Measurements from ENCODE around the gene NT5DC3. TPM values are rescaled to one million over a fixed set of nuclear protein-coding genes. Genes with fewer than 3 reads are reported as not detected.

Gene NT5DC3
- total RNA-seq, 1 donor from 2014 or later: 4.0 TPM

DNA sequence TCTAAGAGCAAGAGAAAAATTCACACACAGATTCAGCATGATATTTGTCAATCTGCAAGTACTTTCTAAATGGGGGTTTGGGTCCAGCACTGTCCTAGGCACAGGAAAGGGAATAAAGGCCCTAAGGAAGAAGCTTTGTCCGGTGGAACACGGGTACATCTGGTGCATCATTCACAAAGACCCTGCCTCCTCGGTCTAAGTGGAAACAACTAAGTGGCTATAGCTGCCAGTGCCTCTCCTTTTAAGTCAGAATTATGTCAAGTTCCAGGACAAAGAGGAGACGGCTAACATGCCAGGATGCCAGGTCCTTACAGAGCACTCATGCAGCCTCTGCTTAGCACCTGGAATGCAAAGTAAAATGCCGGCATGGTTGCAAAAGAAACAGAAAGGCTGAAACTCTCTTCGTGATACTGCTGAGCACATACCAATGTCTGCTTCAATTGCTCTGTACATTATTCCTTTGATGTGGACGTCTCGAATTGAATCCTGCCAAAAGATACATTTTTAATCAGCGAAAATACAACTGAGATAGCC lies 47.5 kb downstream of the NT5DC3 start:
- no peak for DNase-seq
- H3K4me3 ChIP-seq: no peak overlapping the region
- no peak overlapping the region for H3K27ac ChIP-seq
- H3K9me3 ChIP-seq: no peaks in the 10 kb centered on the region
- intact Hi-C loops (cut with DNase I): no loop called here
- no peak for ATAC-seq
- H3K36me3 ChIP-seq: peaks cover 14% of the 10 kb centered on the region
- H3K4me1 ChIP-seq: no peaks in the 10 kb centered on the region
- H3K27me3 ChIP-seq (ENCODE audit: low read depth): no peaks in the 10 kb centered on the region
- TF ChIP-seq, protein P1, sequence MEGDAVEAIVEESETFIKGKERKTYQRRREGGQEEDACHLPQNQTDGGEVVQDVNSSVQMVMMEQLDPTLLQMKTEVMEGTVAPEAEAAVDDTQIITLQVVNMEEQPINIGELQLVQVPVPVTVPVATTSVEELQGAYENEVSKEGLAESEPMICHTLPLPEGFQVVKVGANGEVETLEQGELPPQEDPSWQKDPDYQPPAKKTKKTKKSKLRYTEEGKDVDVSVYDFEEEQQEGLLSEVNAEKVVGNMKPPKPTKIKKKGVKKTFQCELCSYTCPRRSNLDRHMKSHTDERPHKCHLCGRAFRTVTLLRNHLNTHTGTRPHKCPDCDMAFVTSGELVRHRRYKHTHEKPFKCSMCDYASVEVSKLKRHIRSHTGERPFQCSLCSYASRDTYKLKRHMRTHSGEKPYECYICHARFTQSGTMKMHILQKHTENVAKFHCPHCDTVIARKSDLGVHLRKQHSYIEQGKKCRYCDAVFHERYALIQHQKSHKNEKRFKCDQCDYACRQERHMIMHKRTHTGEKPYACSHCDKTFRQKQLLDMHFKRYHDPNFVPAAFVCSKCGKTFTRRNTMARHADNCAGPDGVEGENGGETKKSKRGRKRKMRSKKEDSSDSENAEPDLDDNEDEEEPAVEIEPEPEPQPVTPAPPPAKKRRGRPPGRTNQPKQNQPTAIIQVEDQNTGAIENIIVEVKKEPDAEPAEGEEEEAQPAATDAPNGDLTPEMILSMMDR (IDR thresholded peaks at IDR 0.05): no peak

DNA sequence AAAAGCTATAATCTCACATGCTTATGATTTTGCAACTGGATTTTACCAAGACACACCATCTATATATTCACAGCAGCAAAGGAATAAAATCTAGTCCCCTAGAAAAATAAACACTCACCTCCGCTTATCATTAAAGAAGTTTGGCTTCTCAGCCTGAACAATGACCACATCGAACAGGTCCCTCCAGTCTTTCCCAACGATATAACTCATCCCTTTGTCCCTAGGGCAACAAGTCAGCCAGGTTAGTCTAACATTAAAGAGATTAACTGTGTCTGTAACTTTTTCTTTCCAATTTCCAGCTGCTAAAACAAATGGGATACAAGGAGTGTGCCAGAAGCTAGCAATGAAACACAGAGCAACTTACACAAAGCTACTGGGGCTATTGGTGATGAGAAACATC lies 48.0 kb downstream of the NT5DC3 start:
- Histone ChIP-seq H3K27me3 (ENCODE audit: low read depth) (no peaks in the 10 kb centered on the region), H3K4me1 (no peaks in the 10 kb centered on the region), H3K36me3 (peaks cover 14% of the 10 kb centered on the region), H3K4me3 (no peak overlapping the region), H3K9me3 (no peaks in the 10 kb centered on the region), H3K27ac (no peak overlapping the region)
- DNase-seq: no peak
- intact Hi-C loops (cut with DNase I): no loop called here
- TF ChIP-seq, protein P1 (IDR thresholded peaks at IDR 0.05): no peak
- no peak for ATAC-seq

DNA sequence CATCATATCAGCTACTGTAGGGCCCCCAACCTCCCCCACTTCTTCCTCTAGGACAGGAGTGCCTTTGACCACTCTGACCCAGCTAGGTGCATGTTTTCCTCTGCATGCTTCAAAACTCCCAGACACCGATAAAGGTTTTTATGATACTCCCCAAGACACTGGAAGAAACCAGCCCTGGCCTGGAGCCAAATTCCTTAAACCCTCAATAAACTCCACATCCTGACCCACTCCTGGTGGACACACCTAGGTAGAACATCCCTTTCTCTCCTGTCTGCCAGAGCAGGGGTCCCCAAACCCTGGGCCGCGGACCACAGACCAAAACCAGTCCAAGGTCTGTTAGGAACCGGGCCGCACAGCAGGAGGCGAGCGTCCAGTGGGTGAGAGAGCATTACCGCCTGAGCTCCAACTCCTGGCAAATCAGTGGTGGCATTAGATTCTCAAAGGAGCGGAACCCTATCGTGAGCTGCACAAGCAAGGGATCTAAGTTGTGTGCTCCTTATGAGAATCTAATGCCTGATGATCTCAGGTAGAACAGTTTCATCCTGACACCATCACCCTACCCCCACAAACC lies 49.6 kb downstream of the NT5DC3 start:
- Histone ChIP-seq H3K4me1 (no peaks in the 10 kb centered on the region), H3K36me3 (peaks cover 12% of the 10 kb centered on the region), H3K4me3 (no peak overlapping the region), H3K27me3 (ENCODE audit: low read depth) (no peaks in the 10 kb centered on the region), H3K27ac (no peak overlapping the region), H3K9me3 (no peaks in the 10 kb centered on the region)
- DNase-seq (no peak), ATAC-seq (no peak)
- TF ChIP-seq, protein P1 (IDR thresholded peaks at IDR 0.05): no peak
- intact Hi-C loops (cut with DNase I): no loop called here

DNA sequence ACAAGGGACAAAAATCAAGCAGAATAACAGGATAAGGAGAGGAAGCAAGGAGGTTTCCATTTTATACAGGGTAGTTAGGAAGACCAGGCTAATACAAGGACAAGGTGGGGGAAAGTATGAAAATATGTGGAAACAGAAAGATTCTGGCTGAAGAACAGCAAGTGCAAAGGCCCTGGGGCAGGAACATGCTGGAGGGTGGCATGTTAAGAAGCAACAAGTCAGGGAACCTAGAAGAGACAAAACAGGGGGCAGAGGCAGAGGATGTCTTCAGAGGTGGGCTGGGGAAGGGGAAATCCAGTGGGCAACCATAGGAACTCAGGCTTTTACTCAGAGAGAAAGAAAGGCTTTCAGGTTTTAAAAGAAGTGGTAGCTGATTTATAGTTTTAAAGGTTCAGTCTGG lies 54.8 kb downstream of the NT5DC3 start:
- TF ChIP-seq, protein P1 (IDR thresholded peaks at IDR 0.05): no peak
- intact Hi-C loops (cut with DNase I): no loop called here
- peaks cover 15% of the 10 kb centered on the region for H3K36me3 ChIP-seq
- no peaks in the 10 kb centered on the region for H3K4me1 ChIP-seq
- no peak for DNase-seq
- no peak for ATAC-seq
- H3K27ac ChIP-seq: no peak overlapping the region
- no peaks in the 10 kb centered on the region for H3K27me3 ChIP-seq (ENCODE audit: low read depth)
- no peaks in the 10 kb centered on the region for H3K9me3 ChIP-seq
- no peak overlapping the region for H3K4me3 ChIP-seq

DNA sequence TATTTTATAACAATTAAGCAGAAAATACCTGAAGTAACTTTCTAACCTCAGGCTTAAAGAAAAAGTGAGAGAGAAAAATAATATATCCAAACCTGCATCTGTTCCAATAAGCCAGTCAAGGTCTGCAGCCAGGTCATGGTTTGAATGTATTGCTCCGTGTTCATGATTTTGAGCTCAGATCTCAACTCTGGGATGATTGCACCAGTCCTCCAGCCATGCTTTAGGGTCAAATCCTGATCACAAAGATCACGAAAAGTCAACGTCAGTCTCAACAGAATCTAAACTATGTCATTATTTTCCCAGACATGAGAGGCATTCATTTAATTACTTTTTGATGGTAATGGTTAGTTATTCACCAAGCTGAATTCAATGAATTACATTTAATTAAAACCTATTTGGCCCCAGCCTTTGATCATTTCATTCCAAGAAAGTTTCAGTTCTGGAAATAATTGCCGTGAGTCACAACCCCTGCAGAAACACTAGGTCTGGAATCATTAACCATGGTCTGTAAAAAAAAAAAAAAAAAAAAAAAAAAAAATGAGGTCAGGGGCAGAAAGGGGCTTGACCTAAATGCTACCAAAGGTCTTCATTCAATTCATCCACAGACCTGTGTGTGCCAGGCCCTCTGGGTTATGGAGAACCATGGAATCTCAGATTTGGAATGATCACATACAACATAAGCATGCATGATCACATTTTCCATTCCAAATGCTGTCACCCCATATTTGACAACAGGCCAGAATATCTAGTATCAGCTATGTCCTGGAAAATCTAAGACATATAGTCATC lies 55.6 kb downstream of the NT5DC3 start:
- intact Hi-C loops (cut with DNase I): no loop called here
- H3K27me3 ChIP-seq (ENCODE audit: low read depth): no peaks in the 10 kb centered on the region
- ATAC-seq (no peak), DNase-seq (no peak)
- no peaks in the 10 kb centered on the region for H3K9me3 ChIP-seq
- TF ChIP-seq, protein P1 (IDR thresholded peaks at IDR 0.05): no peak
- H3K4me1 ChIP-seq: no peaks in the 10 kb centered on the region
- peaks cover 15% of the 10 kb centered on the region for H3K36me3 ChIP-seq
- H3K4me3 ChIP-seq: no peak overlapping the region
- H3K27ac ChIP-seq: no peak overlapping the region
